HEK293T (cell line): ENCODE measurements around the gene C2orf78.

Source experiments
- BHLHE40 ChIP-seq: fragments of 450-650 bp; IDR thresholded peaks from 2 replicates; pipeline ENCODE4 v1.6.1; 2016; ENCODE audit warnings: mild to moderate bottlenecking, moderate library complexity, borderline replicate concordance
- CTBP1 ChIP-seq: fragments of 450-650 bp; IDR thresholded peaks from 2 replicates; pipeline ENCODE4 v1.6.1; 2016; ENCODE audit warnings: borderline replicate concordance
- FOXK2 ChIP-seq: fragments of 450-650 bp; IDR thresholded peaks from 2 replicates; pipeline ENCODE4 v1.6.1; 2016; ENCODE audit warnings: mild to moderate bottlenecking
- L3MBTL2 ChIP-seq: fragments of 450-650 bp; conservative IDR thresholded peaks from 2 replicates; pipeline ENCODE4 v1.6.1; 2016; ENCODE audit warnings: mild to moderate bottlenecking
- SP1 ChIP-seq: fragments of 450-650 bp; IDR thresholded peaks from 2 replicates; pipeline ENCODE4 v1.6.1; 2017
- SUZ12 ChIP-seq: fragments of 450-650 bp; IDR thresholded peaks from 2 replicates; pipeline ENCODE4 v1.6.1; 2016; ENCODE audit warnings: mild to moderate bottlenecking
- ZNF384 ChIP-seq: fragments of 450-650 bp; IDR thresholded peaks from 2 replicates; pipeline ENCODE4 v1.6.1; 2016
- TF ChIP-seq, protein P1 (sequence below): fragments of 450-650 bp; IDR thresholded peaks from 2 replicates; pipeline ENCODE4 v1.6.1; 2016

- TF ChIP-seq, protein P1, sequence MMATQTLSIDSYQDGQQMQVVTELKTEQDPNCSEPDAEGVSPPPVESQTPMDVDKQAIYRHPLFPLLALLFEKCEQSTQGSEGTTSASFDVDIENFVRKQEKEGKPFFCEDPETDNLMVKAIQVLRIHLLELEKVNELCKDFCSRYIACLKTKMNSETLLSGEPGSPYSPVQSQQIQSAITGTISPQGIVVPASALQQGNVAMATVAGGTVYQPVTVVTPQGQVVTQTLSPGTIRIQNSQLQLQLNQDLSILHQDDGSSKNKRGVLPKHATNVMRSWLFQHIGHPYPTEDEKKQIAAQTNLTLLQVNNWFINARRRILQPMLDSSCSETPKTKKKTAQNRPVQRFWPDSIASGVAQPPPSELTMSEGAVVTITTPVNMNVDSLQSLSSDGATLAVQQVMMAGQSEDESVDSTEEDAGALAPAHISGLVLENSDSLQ, result no peak
- no peak for TF ChIP-seq SUZ12
- TF ChIP-seq L3MBTL2, result no peak
- no peak for TF ChIP-seq SP1
- TF ChIP-seq CTBP1, result no peak
- TF ChIP-seq FOXK2, result no peak
- no peak for TF ChIP-seq ZNF384
- TF ChIP-seq BHLHE40, result no peak
These were observed 68.0 kb downstream of the C2orf78 start for GRCh38 chr2:73852020-73852419.
